Activated CD4-positive, alpha-beta T cell treated with anti-CD3 and anti-CD28 coated beads, Interleukin-2, amount 50 U/mL, for 48 hours (primary cell): ENCODE measurements around the gene UBA3.

Experiments used
- DNase-seq, 2 experiments: peaks; one replicate each; pipeline ENCODE4 v3.0.0-alpha.2; 2020

The UBA3 gene

GRCh38 chr3:69009559-69010410, 70.4 kb downstream of the UBA3 start:
- no peak for DNase-seq

GRCh38 chr3:69008980-69009379, 71.2 kb downstream of the UBA3 start:
- DNase-seq, result no peak

DNA sequence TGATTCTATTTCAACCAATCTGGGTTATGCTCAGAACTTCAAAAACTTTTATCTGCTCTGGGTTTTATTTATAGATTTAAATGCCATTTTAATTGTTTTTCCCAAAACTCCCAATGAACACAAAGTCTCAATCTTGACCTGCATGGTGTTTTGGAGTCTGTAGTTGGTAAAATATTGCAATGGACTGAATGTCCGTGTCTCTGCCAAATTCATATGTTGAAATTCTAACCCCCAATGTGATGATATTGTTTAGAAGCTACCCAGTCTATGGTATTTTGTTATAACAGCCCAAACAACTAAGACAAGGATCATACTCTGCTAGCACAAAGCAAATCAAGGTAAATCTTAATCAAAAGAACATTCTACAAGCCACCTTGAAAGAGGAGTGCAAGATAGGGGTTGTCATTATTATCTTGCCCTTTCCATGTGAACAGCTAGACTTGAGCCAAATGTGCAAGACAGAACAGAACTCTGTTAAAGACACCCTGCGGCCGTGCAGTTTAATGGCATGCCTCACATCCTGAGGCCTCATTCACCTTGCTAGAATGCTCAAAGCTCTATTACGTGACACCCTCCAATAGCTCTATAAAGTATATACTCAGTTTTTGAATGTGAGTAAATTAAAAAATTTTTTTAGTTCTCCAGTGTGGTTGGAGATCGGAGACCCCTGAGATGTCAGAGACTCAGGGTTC, 74.2 kb downstream of the UBA3 start:
- no peak for DNase-seq

DNA sequence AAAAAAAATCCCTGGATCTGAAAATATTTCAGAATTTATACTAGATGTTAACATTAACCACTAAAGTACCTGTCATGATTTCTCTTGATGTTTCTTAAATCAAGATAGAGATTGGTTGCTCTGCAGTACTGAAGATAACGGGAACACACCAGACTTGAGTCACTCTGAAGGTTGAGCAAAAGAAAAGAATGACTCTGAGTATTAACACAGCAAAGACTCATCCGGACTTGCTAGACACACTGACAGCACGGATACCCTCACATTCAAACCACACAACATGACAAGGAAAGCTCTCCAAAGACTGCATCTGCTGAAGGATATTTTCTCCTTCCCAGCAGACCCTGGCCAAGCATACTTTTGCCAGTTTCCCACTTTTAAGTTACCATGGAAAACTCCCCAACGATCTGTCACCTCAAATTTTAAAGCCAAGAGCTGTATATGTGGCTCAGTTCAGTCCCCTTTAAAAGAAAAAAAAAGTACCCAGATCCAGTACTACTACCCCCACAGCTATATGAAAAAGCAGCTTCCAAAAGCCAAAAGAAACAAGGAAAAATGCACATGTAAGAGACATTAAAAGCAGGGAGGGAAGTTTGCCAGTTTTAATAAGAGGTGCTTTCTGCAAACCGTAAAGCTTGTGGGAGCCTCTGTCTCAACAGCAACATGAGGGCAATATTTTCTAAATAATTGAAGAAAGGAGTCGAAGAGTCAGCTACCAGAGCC, 74.9 kb downstream of the UBA3 start:
- no peak for DNase-seq
